Dermis microvascular lymphatic vessel endothelial cell (primary cell): ENCODE results near the gene DRAXIN. TPM values are rescaled to one million over a fixed set of nuclear protein-coding genes. Genes with fewer than 3 reads are reported as not detected.

ENCODE experiments used
- DNase-seq, 2 donors: peaks; one replicate each; pipeline versions ENCODE4 v3.0.0 to v3.0.0-alpha.2; 2010; ENCODE audit warnings: low read depth in 2 of 2
- total RNA-seq: library from RNA; depleted of rRNA; stranded (reverse); fragments of >200 nt; gene quantifications from 2 replicates; pipeline ENCODE4 v1.2.1, GENCODE V29; 2014

Gene DRAXIN
- total RNA-seq, result 0.13 and 0.64 TPM in 2 replicates

GRCh38 chr1:11691302-11691914, at the start of gene DRAXIN:
Gene DRAXIN, plus strand, starts transcription at chr1:11691710. Its CDS starts 14,549 bp downstream, at chr1:11706259.
- DNase-seq, result peak in 1 of 2 donors; percentile 19

- DNase-seq, result no peak
Measured at GRCh38 chr1:11641776-11642305, 49.7 kb upstream of the DRAXIN start.

GRCh38 chr1:11642418-11643017, 49.0 kb upstream of the DRAXIN start:
- peak; percentile 55 to 71 for DNase-seq

- DNase-seq, result no peak
Measured at GRCh38 chr1:11643782-11644181, 47.7 kb upstream of the DRAXIN start.

- DNase-seq, result no peak
Measured at GRCh38 chr1:11645270-11645669, 46.2 kb upstream of the DRAXIN start.

GRCh38 chr1:11645670-11646265, 45.7 kb upstream of the DRAXIN start:
- peak; percentile 68 to 78 for DNase-seq

- no peak for DNase-seq
Measured at GRCh38 chr1:11646317-11646716, 45.2 kb upstream of the DRAXIN start.

- DNase-seq, result no peak
Measured at GRCh38 chr1:11647333-11647732, 44.2 kb upstream of the DRAXIN start.

- no peak for DNase-seq
Measured at GRCh38 chr1:11648039-11648438, 43.5 kb upstream of the DRAXIN start.

- no peak for DNase-seq
Measured at GRCh38 chr1:11648732-11649158, 42.8 kb upstream of the DRAXIN start.

- DNase-seq, result no peak
Measured at GRCh38 chr1:11649237-11649623, 42.3 kb upstream of the DRAXIN start.

- DNase-seq, result no peak
Measured at GRCh38 chr1:11649624-11650330, 41.7 kb upstream of the DRAXIN start.

- DNase-seq, result peak; percentile 55 to 86
Measured at GRCh38 chr1:11650331-11650991, 41.0 kb upstream of the DRAXIN start.

- no peak for DNase-seq
Measured at GRCh38 chr1:11651017-11651416, 40.5 kb upstream of the DRAXIN start.

- DNase-seq, result no peak
Measured at GRCh38 chr1:11652203-11652780, 39.2 kb upstream of the DRAXIN start.

- no peak for DNase-seq
Measured at GRCh38 chr1:11653101-11653860, 38.2 kb upstream of the DRAXIN start.

- DNase-seq, result no peak
Measured at GRCh38 chr1:11653861-11654136, 37.7 kb upstream of the DRAXIN start.

GRCh38 chr1:11654137-11654938, 37.2 kb upstream of the DRAXIN start, which contains the start of the genes FBXO2 and FBXO44:
Gene FBXO2, minus strand, starts transcription at chr1:11654429. Its CDS starts 89 bp downstream, at chr1:11654340.
Gene FBXO44, plus strand, starts transcription at chr1:11654877. Its CDS starts 959 bp downstream, at chr1:11655836.
- DNase-seq, result peak in 1 of 2 donors; percentile 34

GRCh38 chr1:11654939-11655808, 36.3 kb upstream of the DRAXIN start:
- DNase-seq, result no peak
